ENCODE results near the gene RB1.

The RB1 gene

DNA sequence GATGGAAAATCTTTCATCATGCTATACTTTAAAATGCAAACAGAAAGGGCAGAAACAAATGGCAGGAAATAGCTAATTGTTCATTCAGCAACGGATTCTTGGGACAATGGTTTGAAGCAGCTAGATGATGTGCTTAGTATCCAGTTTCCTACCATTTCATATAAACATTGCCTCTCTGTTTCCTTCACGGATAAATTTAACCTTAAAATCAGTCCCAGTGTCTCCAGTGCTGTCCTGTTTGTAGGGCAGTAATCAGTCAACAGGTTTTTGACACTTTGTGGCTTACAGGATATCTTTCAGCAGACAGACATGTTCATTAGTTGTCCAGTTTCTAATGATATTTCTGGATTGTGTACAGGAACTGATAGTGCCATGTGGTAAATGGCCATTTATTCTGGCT, 24.7 kb upstream of the RB1 start:
- DNase-seq (ENCODE audit: low spot score in 2 of 2) (no peak), ATAC-seq (no peak)
- H3K27ac Mint-ChIP-seq, result no peak overlapping the region
- no peaks in the 10 kb centered on the region for H3K9me3 Mint-ChIP-seq
- no peaks in the 10 kb centered on the region for H3K36me3 Mint-ChIP-seq
- peaks cover 6% of the 10 kb centered on the region for H3K4me1 Mint-ChIP-seq
- no peak overlapping the region for H3K4me3 Mint-ChIP-seq

DNA sequence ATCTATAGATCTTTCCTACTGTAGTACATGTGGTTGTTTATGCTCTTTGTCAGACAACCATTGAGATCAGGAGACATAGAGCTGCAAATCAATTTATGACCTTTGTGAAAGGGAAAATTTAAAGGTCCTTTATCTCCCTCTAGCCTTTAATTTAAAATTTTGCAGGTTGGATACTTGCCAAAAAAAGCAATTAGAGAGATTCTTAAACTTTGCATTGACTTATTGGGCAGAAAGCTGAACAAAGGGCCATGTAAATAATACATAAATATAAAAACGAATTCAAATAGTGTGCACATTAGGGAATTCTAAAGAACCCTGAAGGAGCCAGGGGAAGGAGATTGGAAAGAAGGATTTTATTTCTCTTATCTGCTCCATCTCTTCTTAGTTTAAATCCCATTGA, 22.0 kb upstream of the RB1 start:
- Mint-ChIP-seq H3K27ac (no peak overlapping the region), H3K36me3 (no peaks in the 10 kb centered on the region), H3K9me3 (no peaks in the 10 kb centered on the region), H3K4me3 (no peak overlapping the region), H3K4me1 (peaks cover 7% of the 10 kb centered on the region)
- DNase-seq (ENCODE audit: low spot score in 2 of 2), result no peak
- no peak for ATAC-seq

DNA sequence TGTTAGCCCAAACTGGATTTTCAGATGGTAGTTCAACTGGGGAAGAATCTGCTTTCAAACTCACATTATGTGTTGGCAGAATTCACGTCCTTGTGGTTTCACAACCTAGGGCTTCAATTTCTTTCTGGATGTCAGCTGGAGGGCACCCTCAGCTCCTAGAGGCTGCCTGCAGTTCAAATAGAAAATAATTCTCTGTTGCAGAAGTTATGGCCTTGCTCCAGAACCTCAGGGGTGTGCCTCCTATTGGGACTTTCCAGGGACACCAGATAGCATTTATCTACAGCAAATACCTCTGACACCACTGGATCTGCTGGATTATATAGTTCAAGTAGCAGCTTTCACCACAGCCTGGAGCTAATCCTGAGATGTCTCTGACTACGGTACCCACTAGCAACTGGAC, 11.8 kb upstream of the RB1 start:
- no peak overlapping the region for H3K4me3 Mint-ChIP-seq
- no peak overlapping the region for H3K27ac Mint-ChIP-seq
- peaks cover 6% of the 10 kb centered on the region for H3K4me1 Mint-ChIP-seq
- no peak for DNase-seq (ENCODE audit: low spot score in 2 of 2)
- H3K9me3 Mint-ChIP-seq, result no peaks in the 10 kb centered on the region
- no peaks in the 10 kb centered on the region for H3K36me3 Mint-ChIP-seq
- no peak for ATAC-seq

DNA sequence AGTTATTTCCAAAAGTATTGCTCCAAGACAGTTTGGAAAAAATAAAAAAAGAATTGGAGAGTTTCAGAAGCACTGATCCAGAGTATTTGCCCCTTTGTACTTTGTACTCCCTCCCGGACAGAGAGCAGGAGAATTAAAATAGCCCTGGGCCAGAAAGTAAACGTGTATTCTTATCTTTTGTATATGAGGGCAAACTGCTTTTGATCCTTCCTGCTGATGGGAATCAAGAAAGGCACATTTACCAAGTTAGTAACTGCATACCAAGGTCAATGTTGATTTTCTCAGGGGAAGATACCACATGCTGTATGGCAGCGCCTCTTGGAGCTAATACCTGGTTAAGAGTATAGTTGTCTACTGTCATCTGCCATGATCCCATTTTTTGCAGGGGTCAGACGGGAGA, 10.9 kb upstream of the RB1 start:
- H3K4me1 Mint-ChIP-seq, result no peaks in the 10 kb centered on the region
- H3K36me3 Mint-ChIP-seq, result no peaks in the 10 kb centered on the region
- H3K27ac Mint-ChIP-seq, result no peak overlapping the region
- no peak overlapping the region for H3K4me3 Mint-ChIP-seq
- H3K9me3 Mint-ChIP-seq, result no peaks in the 10 kb centered on the region
- ATAC-seq (no peak), DNase-seq (ENCODE audit: low spot score in 2 of 2) (no peak)

DNA sequence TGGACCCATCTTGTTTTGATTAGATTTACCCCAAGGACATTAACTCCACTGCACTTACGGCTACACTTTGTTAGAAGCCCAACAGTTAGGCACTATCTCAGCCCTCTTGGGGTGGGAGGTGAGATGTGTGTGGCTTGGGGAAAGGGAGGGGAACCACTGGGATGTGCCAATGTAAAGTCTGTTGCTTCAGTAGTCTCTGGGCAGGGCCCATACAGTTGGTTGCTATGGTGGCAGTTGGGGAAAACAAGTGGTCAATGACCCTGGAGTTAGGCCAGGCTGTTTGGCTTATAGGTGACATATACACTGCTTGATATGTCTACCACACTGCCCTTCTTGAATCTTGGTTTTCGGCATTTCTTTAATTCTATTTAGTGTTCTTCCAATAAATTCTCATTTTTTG, 8.9 kb upstream of the RB1 start:
- Mint-ChIP-seq H3K9me3 (no peaks in the 10 kb centered on the region), H3K4me3 (no peak overlapping the region), H3K27ac (no peak overlapping the region), H3K36me3 (no peaks in the 10 kb centered on the region), H3K4me1 (no peaks in the 10 kb centered on the region)
- no peak for DNase-seq (ENCODE audit: low spot score in 2 of 2)
- ATAC-seq, result no peak

DNA sequence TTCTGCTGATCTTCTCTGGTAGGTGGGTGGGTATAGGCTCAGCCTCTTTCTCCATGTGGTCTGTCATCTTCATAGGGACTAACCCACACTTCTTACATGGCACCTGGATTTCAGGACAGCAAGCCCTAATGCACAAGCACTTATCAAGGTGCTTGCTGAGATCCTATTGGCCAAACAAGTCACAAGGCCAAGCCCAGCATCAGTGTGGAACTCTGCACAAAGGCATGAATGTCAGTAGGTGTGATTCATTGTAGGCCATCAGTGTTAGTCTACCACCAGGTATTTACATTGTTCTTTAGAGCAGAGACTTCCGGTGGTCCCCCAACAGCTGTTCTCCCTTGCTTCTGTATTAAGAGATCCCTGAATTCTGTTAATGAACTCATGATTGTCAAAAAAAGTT, 8.3 kb upstream of the RB1 start:
- DNase-seq (ENCODE audit: low spot score in 2 of 2), result no peak
- no peaks in the 10 kb centered on the region for H3K9me3 Mint-ChIP-seq
- no peak overlapping the region for H3K4me3 Mint-ChIP-seq
- no peak overlapping the region for H3K27ac Mint-ChIP-seq
- ATAC-seq, result no peak
- no peaks in the 10 kb centered on the region for H3K4me1 Mint-ChIP-seq
- H3K36me3 Mint-ChIP-seq, result no peaks in the 10 kb centered on the region

DNA sequence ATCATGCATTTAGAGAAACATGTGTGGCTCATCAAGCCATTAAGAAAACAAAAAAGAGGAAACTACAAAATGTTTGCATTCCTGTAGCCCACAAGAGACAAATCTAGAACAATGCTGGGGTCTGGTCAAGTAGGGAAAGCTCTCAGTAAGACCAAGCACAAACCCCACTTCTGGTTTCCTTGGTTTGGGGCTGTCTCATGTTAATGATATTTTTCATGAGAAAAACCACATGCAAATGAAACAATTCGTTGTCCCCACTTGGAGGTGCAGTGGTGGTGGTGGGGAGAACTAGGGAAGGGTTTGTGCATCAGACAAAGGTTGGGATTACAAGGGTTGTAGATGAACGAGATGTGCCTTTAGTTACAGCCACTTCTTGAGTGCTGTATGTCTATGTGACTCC, 7.0 kb upstream of the RB1 start:
- DNase-seq (ENCODE audit: low spot score in 2 of 2), result no peak
- Mint-ChIP-seq H3K4me1 (no peaks in the 10 kb centered on the region), H3K9me3 (no peaks in the 10 kb centered on the region), H3K4me3 (no peak overlapping the region), H3K36me3 (no peaks in the 10 kb centered on the region), H3K27ac (no peak overlapping the region)
- ATAC-seq, result no peak

DNA sequence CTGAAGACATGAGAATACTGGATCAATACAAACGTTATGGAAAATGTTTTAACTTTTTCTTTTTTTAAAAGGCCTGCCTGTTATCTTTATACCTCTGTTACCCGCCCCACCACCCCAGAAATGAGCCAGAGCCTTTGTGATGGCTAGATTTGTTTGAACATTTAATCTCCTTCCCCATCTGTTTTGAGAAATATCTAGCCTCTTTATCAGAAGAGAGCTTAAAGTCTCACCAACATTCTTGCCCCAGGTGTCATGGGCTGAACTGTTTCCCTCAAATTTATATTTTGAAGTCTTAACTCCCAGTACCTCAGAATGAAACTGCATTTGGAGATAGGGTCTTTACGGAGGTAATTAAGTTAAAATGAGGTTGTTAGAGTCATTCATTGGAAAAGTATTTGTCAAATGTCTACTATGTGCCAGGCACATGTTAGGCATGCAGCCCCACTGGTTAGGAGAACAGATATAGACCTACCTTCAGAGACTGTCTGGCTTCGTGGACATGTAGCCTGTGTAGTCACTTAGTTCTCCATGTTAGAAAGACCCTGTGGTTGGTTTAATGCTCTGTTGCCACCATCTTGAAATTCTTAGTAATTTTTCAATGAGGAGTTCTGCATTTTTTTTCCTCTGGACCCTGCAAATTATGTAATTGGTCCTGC, 6.3 kb upstream of the RB1 start:
- H3K27ac Mint-ChIP-seq, result no peak overlapping the region
- no peaks in the 10 kb centered on the region for H3K9me3 Mint-ChIP-seq
- ATAC-seq, result no peak
- H3K4me3 Mint-ChIP-seq, result no peak overlapping the region
- peaks cover 1% of the 10 kb centered on the region for H3K4me1 Mint-ChIP-seq
- DNase-seq (ENCODE audit: low spot score in 2 of 2), result no peak
- no peaks in the 10 kb centered on the region for H3K36me3 Mint-ChIP-seq

DNA sequence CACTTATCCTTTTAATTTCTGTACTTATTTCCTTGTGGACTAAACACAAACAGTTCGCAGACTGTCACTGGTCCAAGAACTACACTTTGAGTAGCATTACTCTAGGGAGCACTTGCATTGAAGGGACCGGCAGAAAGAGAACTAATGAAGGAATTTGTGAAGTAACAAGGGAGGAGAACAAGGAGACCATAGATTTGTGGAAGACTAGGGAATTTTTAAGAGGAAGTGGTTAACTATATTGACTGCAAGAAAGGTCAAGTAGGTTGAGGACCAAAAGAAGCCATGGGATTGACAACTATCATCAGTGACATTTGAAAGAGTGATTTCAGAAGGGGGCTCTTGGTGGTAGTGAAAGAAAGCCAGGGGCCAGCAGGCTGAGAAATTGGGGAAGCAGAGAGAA, 4.0 kb upstream of the RB1 start:
- ATAC-seq (no peak), DNase-seq (ENCODE audit: low spot score in 2 of 2) (no peak)
- Mint-ChIP-seq H3K9me3 (no peaks in the 10 kb centered on the region), H3K4me1 (peaks cover 15% of the 10 kb centered on the region), H3K4me3 (no peak overlapping the region), H3K27ac (no peak overlapping the region), H3K36me3 (peaks cover 17% of the 10 kb centered on the region)

DNA sequence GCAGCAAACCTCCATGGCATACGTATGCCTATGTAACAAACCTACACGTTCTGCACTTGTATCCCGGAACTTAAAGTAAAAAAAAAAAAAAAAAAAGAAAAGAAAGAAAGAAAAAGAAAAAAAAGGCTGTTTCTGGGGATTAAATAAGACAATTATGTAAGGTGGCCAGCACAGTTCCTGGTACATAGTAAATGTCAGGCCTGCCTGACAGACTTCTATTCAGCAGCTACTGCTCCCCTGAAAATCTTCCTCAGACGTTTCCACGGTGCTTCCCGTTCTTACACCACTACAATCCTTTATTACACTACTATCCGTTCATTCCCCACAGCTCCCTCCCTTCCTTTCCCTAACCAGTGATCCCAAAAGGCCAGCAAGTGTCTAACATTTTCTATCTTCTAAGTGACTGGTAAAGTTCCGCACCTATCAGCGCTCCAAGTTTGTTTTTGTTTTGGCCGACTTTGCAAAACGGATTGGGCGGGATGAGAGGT, 636 bp upstream of the RB1 start:
- ATAC-seq, result no peak
- DNase-seq (ENCODE audit: low spot score in 2 of 2), result no peak
- peaks cover 25% of the 10 kb centered on the region for H3K4me1 Mint-ChIP-seq
- H3K4me3 Mint-ChIP-seq, result peak overlapping the region; percentile 82
- peak overlapping the region; percentile 97 for H3K27ac Mint-ChIP-seq
- peaks cover 39% of the 10 kb centered on the region for H3K36me3 Mint-ChIP-seq
- no peaks in the 10 kb centered on the region for H3K9me3 Mint-ChIP-seq

DNA sequence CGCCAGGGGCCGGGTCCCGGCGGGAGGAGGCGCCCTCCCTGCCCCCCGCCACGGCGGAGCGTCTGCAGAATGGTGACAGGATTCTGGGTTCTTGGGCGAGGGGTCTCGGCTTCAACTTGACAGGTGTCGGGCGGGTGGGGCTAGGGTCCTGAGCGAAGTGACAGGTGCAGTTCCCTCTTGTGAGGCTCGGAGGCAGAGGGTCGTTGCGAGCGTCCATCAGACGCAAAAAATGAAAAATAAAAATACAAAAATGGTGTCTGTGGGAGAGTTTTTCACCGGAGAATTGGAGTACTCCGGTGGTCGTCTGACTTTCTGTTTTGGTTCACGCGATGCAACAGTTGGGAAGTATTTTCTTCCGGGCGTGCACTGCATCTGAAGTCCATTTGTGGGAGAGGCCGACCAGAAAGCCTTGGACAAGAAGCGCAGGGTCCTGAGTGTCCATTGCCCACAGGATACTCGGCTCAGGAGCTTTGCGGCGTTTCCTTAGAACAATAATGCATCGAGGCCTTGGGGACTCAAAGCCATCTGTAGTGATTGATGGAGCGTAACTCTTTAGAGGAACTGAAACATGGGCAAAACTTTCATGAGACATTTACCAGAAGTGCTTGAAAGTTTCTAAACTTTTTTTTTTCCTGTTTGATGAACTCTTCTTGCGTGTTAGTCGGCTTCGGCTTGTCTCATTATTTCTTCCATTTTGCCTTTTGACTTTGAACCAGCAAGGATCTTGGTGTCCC, 759 bp downstream of the RB1 start:
- ATAC-seq, result peak; percentile 39
- DNase-seq (ENCODE audit: low spot score in 2 of 2), result peak in 1 of 2 donors; percentile 69
- Mint-ChIP-seq H3K36me3 (peaks cover 53% of the 10 kb centered on the region), H3K27ac (peak overlapping the region; percentile 97), H3K4me3 (peak overlapping the region; percentile 82), H3K4me1 (peaks cover 25% of the 10 kb centered on the region), H3K9me3 (no peaks in the 10 kb centered on the region)

DNA sequence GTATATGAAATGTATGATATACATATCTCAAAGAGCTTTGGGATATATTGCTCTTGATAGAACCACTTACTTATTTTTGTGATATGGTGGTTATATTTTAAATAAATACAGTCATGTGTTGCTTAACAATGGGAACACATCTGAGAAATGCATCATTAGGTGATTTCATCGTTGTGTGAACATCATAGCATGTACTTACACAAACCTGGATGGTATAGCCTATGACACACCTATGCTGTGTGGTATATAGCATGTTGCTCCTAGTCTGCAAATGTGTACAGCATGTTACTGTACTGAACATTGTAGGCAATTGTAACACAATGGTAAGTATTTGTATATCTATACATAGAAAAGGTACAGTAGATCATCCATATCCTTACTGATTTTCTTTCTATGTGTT, 7.7 kb downstream of the RB1 start:
- no peak overlapping the region for H3K4me3 Mint-ChIP-seq
- no peaks in the 10 kb centered on the region for H3K9me3 Mint-ChIP-seq
- ATAC-seq (peak; percentile 60), DNase-seq (ENCODE audit: low spot score in 2 of 2) (no peak)
- no peak overlapping the region for H3K27ac Mint-ChIP-seq
- peaks cover 31% of the 10 kb centered on the region for H3K4me1 Mint-ChIP-seq
- H3K36me3 Mint-ChIP-seq, result peaks cover 67% of the 10 kb centered on the region

DNA sequence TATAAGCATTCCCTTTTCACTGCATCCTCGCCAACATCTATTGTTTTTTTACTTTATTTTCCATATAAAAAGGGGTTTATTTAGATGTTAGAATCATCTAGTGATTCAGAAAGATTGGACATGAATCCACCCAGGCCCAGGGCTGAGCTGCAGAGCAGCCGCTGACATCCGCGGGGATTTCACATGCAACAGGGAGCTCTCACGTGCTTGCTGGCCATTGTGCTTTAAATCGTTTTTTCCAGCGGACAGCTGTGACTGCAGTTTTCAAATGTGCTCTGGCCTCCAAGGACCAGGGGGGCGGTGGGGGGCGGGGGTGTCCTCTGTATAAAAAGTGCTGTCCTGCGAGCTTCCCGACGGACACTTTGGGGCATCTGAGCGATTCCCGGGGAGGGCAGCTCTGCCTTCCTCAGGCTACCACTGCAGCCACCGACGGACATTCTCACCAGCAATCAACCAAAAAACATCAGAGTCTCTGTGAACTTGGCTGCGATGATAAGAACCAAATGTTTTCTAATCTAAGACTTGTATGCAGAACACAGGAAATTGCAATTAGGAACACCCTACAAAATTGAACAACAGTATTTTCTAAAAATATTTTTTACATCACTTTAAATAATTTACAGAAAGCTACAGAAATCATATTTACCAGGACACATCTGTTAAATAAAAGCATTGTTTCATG, 12.6 kb downstream of the RB1 start:
- H3K27ac Mint-ChIP-seq, result no peak overlapping the region

DNA sequence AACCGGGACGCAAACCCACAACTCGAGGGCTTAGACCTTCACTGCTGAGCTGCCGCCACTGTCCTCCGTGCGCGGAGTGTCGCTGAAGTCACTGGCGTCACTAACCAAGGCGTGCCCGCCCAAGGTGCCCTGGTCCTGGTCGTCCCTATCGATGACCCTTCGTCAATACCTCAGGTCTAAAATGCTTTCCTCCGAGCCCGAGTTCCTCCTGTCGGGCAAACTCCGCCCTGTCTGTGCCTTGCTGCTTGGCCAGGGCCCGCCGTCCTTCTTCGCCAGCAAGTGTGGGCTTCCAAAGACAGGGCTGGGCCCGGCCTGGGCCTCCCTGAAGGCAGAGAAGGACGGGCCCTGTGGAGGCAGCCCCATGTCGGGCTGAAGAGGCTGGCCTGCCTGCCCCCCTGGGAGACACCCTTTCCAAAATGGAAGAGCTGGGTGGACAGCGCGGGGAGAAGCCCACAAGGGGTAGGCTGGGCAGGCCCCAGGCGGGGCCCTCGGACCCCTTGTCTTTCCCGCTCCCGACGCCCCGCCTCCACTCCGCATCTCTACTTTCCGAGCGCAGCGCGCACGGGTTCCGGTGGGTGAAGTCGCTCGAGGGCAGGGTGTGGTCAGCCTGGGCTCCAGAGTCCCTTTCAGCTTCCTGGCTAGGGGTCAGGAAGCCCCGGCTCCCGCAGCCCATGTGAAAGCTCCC, 13.4 kb downstream of the RB1 start:
- ATAC-seq, result no peak
- peaks cover 49% of the 10 kb centered on the region for H3K4me1 Mint-ChIP-seq
- H3K4me3 Mint-ChIP-seq, result no peak overlapping the region
- H3K9me3 Mint-ChIP-seq, result no peaks in the 10 kb centered on the region
- peaks cover 40% of the 10 kb centered on the region for H3K36me3 Mint-ChIP-seq
- DNase-seq (ENCODE audit: low spot score in 2 of 2), result no peak
- H3K27ac Mint-ChIP-seq, result no peak overlapping the region

More for the DNA sequence above, 12.6 kb downstream of the RB1 start:
- Mint-ChIP-seq H3K4me1 (peaks cover 49% of the 10 kb centered on the region), H3K4me3 (no peak overlapping the region), H3K9me3 (no peaks in the 10 kb centered on the region), H3K36me3 (peaks cover 46% of the 10 kb centered on the region)
- DNase-seq (ENCODE audit: low spot score in 2 of 2), result no peak
- ATAC-seq, result no peak

DNA sequence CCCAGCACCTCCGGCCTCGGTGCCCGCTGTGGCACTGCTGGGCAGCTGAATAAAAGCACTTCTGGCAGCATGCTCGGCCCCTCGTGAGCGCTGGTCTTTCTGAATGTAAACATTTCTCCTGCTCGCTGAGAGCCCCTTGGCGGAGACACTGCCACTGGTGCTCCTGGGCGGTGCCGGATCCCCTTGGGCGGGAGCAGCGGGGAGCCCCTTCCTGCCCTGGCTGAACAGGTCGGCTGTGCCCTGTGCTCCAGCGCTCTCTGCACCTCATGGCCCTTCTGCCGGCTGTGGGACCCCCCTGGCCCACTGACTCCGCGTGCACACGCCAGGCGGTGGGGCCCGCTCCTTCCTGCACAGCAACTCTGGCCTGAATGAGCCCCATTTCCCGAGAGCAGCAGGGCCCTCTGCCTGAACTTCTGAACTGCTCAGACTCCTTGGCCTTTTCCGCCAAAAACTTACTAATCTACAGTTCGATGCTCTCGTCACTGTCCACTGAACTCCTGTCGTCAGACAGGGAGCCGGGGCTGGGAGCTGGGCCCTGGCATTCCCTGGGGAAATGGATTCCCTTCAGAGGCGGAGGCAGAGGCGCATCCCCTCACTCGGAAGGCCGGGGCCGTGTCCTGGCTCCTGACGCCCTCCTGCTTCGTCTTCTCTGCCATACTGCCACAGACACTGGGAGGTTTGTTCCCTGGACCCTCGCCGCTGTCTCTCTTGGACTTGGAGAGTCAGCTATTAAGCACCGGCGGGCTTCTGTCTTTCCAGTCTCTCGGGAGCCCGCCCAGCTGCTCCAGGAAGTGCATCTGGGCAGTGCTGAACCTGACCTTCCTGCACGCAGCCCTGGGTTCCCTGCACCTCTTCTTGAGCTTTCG, 14.2 kb downstream of the RB1 start:
- ATAC-seq (no peak), DNase-seq (ENCODE audit: low spot score in 2 of 2) (no peak)
- H3K36me3 Mint-ChIP-seq, result peaks cover 32% of the 10 kb centered on the region
- H3K4me3 Mint-ChIP-seq, result peak overlapping the region; percentile 78
- H3K27ac Mint-ChIP-seq, result peak overlapping the region; percentile 61
- H3K9me3 Mint-ChIP-seq, result peaks cover 2% of the 10 kb centered on the region
- H3K4me1 Mint-ChIP-seq, result peaks cover 48% of the 10 kb centered on the region
